Body of pancreas (tissue), 4 donors: ENCODE measurements around the gene GAPT.

ENCODE experiments used
- CTCF ChIP-seq, 7 experiments: fragments of 450-650 bp in 4 of 7; fragments of 200-600 bp in 3 of 7; sonication (generic) in 3 of 7; IDR thresholded peaks; one replicate each; pipeline ENCODE4 v1.5.1; 2016 to 2019; ENCODE audit warnings: antibody characterized with exemption in 7 of 7
- POLR2A ChIP-seq, 3 donors: fragments of 450-650 bp; IDR thresholded peaks; one replicate each; pipeline ENCODE4 v1.6.1; 2016; ENCODE audit warnings: antibody characterized with exemption in 3 of 3, mild to moderate bottlenecking in 2 of 3

- TF ChIP-seq POLR2A (IDR thresholded peaks at IDR 0.05) (no peak), CTCF (IDR thresholded peaks at IDR 0.05) (no peak)
Measured at GRCh38 chr5:58481066-58481676, 10.1 kb upstream of the GAPT start.
